ENCODE results near the gene ADORA2A. TPM values are rescaled to one million over a fixed set of nuclear protein-coding genes. Genes with fewer than 3 reads are reported as not detected.
A peak's percentile ranks its signal among the peaks of the same experiment; 100 is the strongest.

The ADORA2A gene
- total RNA-seq, 1 donor: 0.45 TPM

DNA sequence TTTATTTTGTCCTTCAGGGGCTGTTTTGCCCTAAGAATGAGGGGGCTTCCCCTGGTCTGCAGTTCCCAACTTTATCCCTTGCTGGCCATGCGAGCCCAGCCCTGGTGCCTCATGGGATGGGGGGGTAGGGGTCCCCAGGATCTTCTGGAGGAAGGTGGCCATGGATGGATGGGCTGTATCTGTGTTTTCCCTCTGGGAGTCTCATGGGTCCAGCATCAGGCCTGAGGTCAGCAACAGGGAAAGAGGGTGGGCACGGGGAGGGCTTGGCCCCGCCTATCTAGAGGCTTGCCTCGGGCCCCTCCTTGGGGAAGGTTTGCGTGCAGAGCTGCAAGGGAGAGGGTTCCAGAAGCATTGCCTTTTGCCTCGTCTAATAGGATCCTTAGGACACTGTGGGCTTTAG, 10.8 kb upstream of the ADORA2A start:
- TF ChIP-seq, protein P1, sequence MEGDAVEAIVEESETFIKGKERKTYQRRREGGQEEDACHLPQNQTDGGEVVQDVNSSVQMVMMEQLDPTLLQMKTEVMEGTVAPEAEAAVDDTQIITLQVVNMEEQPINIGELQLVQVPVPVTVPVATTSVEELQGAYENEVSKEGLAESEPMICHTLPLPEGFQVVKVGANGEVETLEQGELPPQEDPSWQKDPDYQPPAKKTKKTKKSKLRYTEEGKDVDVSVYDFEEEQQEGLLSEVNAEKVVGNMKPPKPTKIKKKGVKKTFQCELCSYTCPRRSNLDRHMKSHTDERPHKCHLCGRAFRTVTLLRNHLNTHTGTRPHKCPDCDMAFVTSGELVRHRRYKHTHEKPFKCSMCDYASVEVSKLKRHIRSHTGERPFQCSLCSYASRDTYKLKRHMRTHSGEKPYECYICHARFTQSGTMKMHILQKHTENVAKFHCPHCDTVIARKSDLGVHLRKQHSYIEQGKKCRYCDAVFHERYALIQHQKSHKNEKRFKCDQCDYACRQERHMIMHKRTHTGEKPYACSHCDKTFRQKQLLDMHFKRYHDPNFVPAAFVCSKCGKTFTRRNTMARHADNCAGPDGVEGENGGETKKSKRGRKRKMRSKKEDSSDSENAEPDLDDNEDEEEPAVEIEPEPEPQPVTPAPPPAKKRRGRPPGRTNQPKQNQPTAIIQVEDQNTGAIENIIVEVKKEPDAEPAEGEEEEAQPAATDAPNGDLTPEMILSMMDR (IDR thresholded peaks at IDR 0.05; ENCODE audit: insufficient read depth, low read length): no peak
- H3K4me3 ChIP-seq (ENCODE audit: low read depth, low read length): no peak overlapping the region
- DNase-seq (ENCODE audit: low read depth): no peak

DNA sequence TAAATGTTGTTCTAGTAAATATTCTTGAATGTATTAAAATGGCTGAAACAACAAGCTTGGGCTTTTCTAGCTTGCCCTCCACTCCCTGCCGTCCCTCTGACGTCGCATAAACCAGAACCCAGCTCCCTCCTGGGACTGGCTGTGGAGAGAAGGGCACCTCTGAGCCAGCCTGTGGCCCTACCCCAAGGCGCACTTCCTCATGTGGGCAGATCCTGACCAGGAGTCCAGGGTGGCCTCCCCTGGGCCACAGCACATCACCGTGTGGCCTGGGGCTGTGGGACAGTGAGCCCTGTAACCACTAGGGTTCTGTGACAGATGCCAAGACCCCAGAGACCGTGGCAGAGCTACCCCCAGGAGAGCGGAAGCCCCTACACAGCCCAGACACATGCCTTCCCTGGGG, 10.2 kb upstream of the ADORA2A start:
- TF ChIP-seq, protein P1 (IDR thresholded peaks at IDR 0.05; ENCODE audit: insufficient read depth, low read length): no peak
- H3K4me3 ChIP-seq (ENCODE audit: low read depth, low read length): no peak overlapping the region
- no peak for DNase-seq (ENCODE audit: low read depth)

GRCh38 chr22:24417901-24418641, 9.3 kb upstream of the ADORA2A start:
- TF ChIP-seq, protein P1 (IDR thresholded peaks at IDR 0.05; ENCODE audit: insufficient read depth, low read length): no peak
- H3K4me3 ChIP-seq (ENCODE audit: low read depth, low read length): no peak overlapping the region
- DNase-seq (ENCODE audit: low read depth): peak; percentile 19

DNA sequence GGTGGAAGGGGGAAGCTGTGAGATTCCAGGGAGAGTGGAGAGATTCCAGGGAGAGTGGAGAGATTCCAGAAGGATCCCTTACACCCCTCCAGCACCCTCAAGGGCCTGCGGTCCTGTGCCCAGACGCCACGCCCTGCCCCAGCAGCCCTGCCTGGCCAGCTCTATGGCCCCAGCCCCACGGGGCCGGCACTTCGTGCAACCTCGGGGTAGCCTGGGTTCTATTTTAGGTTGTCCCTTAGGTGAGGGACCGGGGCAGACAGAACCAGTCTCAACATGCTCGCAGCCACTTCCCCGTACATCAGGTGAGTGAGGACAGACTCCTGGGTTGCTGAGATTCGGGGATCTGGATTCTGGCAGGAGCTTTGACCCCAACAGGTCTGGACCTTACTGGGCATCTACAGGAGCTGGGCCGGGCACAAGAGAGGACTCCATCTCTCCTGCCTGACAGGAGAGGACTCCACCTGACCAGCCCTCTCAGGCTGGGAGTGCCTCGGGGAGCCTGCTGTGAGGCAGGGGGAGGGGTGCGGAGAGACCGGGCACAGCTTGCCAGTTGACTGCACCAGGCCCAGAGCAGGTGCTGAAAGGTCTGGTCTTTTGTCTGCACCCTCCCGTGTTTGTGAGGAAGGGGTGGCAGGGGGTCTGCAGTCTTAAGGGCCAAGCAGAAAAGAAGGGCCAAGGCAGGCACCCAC, 8.5 kb upstream of the ADORA2A start:
- no peak for DNase-seq (ENCODE audit: low read depth)

GRCh38 chr22:24419475-24419850, 7.9 kb upstream of the ADORA2A start:
- no peak overlapping the region for H3K4me3 ChIP-seq (ENCODE audit: low read depth, low read length)
- DNase-seq (ENCODE audit: low read depth): no peak
- TF ChIP-seq, protein P1 (IDR thresholded peaks at IDR 0.05; ENCODE audit: insufficient read depth, low read length): no peak

More for the DNA sequence above, 8.5 kb upstream of the ADORA2A start:
- no peak overlapping the region for H3K4me3 ChIP-seq (ENCODE audit: low read depth, low read length)
- TF ChIP-seq, protein P1 (IDR thresholded peaks at IDR 0.05; ENCODE audit: insufficient read depth, low read length): no peak

- no peak overlapping the region for H3K4me3 ChIP-seq (ENCODE audit: low read depth, low read length)
- DNase-seq (ENCODE audit: low read depth): no peak
- TF ChIP-seq, protein P1 (IDR thresholded peaks at IDR 0.05; ENCODE audit: insufficient read depth, low read length): no peak
Observed at GRCh38 chr22:24420072-24420976, 7.1 kb upstream of the ADORA2A start.

All from fibroblast of the aortic adventitia (primary cell).